Measurements from ENCODE around the gene ADIPOR2. TPM values are rescaled to one million over a fixed set of nuclear protein-coding genes. Genes with fewer than 3 reads are reported as not detected.

ADIPOR2 gene
- total RNA-seq, 4 donors from 2014 or later, result 28.2 to 37.4 (median 34.1) TPM

GRCh38 chr12:1811948-1812291 is 121.0 kb downstream of the ADIPOR2 start:
- Histone ChIP-seq H3K9me3 (no peaks in the 10 kb centered on the region), H3K27me3 (peaks cover 0 to 5% (median 0%) of the 10 kb centered on the region in 4 donors), H3K27ac (replicated peaks in 1 of 4) (peak overlapping the region; percentile 31 to 69 (median 54)), H3K4me3 (no peak overlapping the region), H3K36me3 (no peaks in the 10 kb centered on the region), H3K4me1 (peaks cover 0 to 19% (median 8%) of the 10 kb centered on the region in 4 donors)
- intact Hi-C loops (cut with DNase I), result no loop called here
- no peak for DNase-seq (ENCODE audit: extremely low spot score)
- TF ChIP-seq EP300 (IDR thresholded peaks at IDR 0.05), result no peak
- TF ChIP-seq POLR2AphosphoS5 (IDR thresholded peaks at IDR 0.05), result no peak
- no peak for TF ChIP-seq POLR2A (IDR thresholded peaks at IDR 0.05; ENCODE audit: low read depth)
- no peak for TF ChIP-seq CTCF (IDR thresholded peaks at IDR 0.05)
- WGBS, result 75% methylated on average over 6 of the region's 6 CpGs

DNA sequence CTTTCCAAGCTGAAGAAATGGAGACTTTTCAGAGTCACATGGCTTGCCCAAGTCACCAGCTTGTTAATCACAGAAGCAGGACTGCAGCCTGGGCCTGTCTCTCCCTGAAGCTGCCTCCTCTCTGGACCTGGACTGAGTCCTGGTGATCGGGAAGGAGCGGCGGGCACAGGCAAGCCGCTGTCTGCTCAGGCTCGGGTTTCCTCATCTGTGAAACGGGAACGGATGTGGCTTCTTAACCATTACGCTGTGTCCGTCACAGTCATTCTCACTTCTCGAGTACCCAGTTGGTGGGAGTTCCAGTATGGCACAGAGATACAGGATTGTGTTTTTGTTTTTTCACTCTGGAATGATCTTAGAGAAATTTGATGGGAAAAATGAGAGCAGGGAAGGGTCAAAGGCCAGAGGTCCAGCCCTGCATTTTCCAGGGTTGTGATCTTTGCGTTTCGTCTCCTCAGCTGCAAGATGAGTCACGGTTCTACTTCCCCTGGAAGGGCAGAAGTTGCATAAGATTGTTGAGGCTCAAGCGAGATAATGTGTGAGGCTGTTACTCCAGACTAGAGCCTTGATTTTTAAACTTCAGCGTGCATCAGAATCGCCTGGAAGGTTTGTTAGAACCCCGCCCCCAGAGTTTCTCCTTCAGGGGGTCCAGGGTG is 121.9 kb downstream of the ADIPOR2 start:
- H3K27ac ChIP-seq (replicated peaks in 1 of 4), result peak overlapping the region; percentile 31 to 69 (median 54)
- no peak for DNase-seq (ENCODE audit: extremely low spot score)
- 77% methylated on average over 17 of the region's 17 CpGs for WGBS
- H3K4me3 ChIP-seq, result no peak overlapping the region
- H3K4me1 ChIP-seq, result peaks cover 0 to 19% (median 8%) of the 10 kb centered on the region in 4 donors
- no peaks in the 10 kb centered on the region for H3K9me3 ChIP-seq
- TF ChIP-seq CTCF (IDR thresholded peaks at IDR 0.05), result no peak
- TF ChIP-seq POLR2AphosphoS5 (IDR thresholded peaks at IDR 0.05), result peak; percentile 5 to 28
- peaks cover 0 to 5% (median 0%) of the 10 kb centered on the region in 4 donors for H3K27me3 ChIP-seq
- intact Hi-C loops (cut with DNase I), result no loop called here
- H3K36me3 ChIP-seq, result no peaks in the 10 kb centered on the region

- no peak for TF ChIP-seq EP300 (IDR thresholded peaks at IDR 0.05)
- TF ChIP-seq POLR2AphosphoS5 (IDR thresholded peaks at IDR 0.05), result no peak
- TF ChIP-seq CTCF (IDR thresholded peaks at IDR 0.05), result no peak
- no peak for TF ChIP-seq POLR2A (IDR thresholded peaks at IDR 0.05; ENCODE audit: low read depth)
- H3K4me1 ChIP-seq, result peaks cover 0 to 19% (median 8%) of the 10 kb centered on the region in 4 donors
- intact Hi-C loops (cut with DNase I), result no loop called here
- WGBS, result 67% methylated on average over 4 of the region's 8 CpGs
- no peaks in the 10 kb centered on the region for H3K36me3 ChIP-seq
- H3K9me3 ChIP-seq, result no peaks in the 10 kb centered on the region
- H3K27ac ChIP-seq (replicated peaks in 1 of 4), result no peak overlapping the region
- H3K4me3 ChIP-seq, result no peak overlapping the region
- DNase-seq (ENCODE audit: extremely low spot score), result no peak
- H3K27me3 ChIP-seq, result peaks cover 0 to 8% (median 0%) of the 10 kb centered on the region in 4 donors
Measured at GRCh38 chr12:1814266-1814665, 123.4 kb downstream of the ADIPOR2 start.

- H3K27ac ChIP-seq (replicated peaks in 1 of 4), result no peak overlapping the region
- H3K4me1 ChIP-seq, result peaks cover 0 to 22% (median 10%) of the 10 kb centered on the region in 4 donors
- 93% methylated on average over 3 of the region's 3 CpGs for WGBS
- DNase-seq (ENCODE audit: extremely low spot score), result no peak
- H3K9me3 ChIP-seq, result no peaks in the 10 kb centered on the region
- intact Hi-C loops (cut with DNase I), result no loop called here
- H3K27me3 ChIP-seq, result peaks cover 0 to 16% (median under 1%) of the 10 kb centered on the region in 4 donors
- H3K36me3 ChIP-seq, result no peaks in the 10 kb centered on the region
- TF ChIP-seq POLR2A (IDR thresholded peaks at IDR 0.05; ENCODE audit: low read depth) (no peak), EP300 (IDR thresholded peaks at IDR 0.05) (no peak), POLR2AphosphoS5 (IDR thresholded peaks at IDR 0.05) (no peak), CTCF (IDR thresholded peaks at IDR 0.05) (no peak)
- no peak overlapping the region for H3K4me3 ChIP-seq
Measured at GRCh38 chr12:1815108-1815507, 124.2 kb downstream of the ADIPOR2 start.

Data from esophagus muscularis mucosa (tissue), 4 donors.